ENCODE results near the gene LRP1.

- TF ChIP-seq POLR2AphosphoS5 (IDR thresholded peaks at IDR 0.05; ENCODE audit: insufficient read depth in 1 of 2, low read depth in 1 of 2) (peak; percentile 41 to 56), CTCF (IDR thresholded peaks at IDR 0.05) (peak; percentile 100)
Measured at GRCh38 chr12:57238854-57239554, 110.7 kb downstream of the LRP1 start.

Data from vagina (tissue), 2 donors.